ENCODE data around the gene TRPM3. TPM values are rescaled to one million over a fixed set of nuclear protein-coding genes. Genes with fewer than 3 reads are reported as not detected.

The TRPM3 gene
- total RNA-seq, 4 donors from 2014 or later: 5.2 to 8.1 (median 7.3) TPM

DNA sequence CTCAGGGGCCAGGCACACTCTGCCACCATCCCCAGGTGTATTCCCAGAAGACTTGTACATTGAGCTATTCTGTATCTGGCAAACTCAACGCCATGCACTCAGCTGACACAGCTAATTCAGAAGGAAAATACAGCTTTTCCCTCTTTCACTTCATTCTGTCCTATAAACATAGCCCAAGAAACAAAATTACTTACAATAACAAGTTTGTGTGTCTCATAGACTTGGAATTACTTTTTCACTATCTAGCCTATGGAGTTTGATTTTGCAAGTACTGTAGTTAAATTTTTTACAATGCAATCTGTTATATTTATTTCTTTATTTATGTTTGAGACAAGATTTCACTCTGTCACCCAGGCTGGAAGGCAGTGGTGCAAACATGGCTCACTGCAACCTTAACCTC is 581.9 kb downstream of the TRPM3 start:
- no peak overlapping the region for H3K27ac ChIP-seq
- peaks cover 0 to 11% (median 0%) of the 10 kb centered on the region in 3 donors for H3K36me3 ChIP-seq
- no peaks in the 10 kb centered on the region for H3K4me1 ChIP-seq
- no peaks in the 10 kb centered on the region for H3K27me3 ChIP-seq
- H3K4me3 ChIP-seq: no peak overlapping the region
- H3K9me3 ChIP-seq: no peaks in the 10 kb centered on the region
- 50 to 59% methylated on average over 1 of the region's 1 CpG for WGBS, 2 donors
- no peak for DNase-seq (ENCODE audit: low spot score in 2 of 2)
- TF ChIP-seq, protein P1, sequence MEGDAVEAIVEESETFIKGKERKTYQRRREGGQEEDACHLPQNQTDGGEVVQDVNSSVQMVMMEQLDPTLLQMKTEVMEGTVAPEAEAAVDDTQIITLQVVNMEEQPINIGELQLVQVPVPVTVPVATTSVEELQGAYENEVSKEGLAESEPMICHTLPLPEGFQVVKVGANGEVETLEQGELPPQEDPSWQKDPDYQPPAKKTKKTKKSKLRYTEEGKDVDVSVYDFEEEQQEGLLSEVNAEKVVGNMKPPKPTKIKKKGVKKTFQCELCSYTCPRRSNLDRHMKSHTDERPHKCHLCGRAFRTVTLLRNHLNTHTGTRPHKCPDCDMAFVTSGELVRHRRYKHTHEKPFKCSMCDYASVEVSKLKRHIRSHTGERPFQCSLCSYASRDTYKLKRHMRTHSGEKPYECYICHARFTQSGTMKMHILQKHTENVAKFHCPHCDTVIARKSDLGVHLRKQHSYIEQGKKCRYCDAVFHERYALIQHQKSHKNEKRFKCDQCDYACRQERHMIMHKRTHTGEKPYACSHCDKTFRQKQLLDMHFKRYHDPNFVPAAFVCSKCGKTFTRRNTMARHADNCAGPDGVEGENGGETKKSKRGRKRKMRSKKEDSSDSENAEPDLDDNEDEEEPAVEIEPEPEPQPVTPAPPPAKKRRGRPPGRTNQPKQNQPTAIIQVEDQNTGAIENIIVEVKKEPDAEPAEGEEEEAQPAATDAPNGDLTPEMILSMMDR (IDR thresholded peaks at IDR 0.05): no peak
- TF ChIP-seq EP300 (IDR thresholded peaks at IDR 0.05) (no peak), POLR2A (IDR thresholded peaks at IDR 0.05) (no peak)

DNA sequence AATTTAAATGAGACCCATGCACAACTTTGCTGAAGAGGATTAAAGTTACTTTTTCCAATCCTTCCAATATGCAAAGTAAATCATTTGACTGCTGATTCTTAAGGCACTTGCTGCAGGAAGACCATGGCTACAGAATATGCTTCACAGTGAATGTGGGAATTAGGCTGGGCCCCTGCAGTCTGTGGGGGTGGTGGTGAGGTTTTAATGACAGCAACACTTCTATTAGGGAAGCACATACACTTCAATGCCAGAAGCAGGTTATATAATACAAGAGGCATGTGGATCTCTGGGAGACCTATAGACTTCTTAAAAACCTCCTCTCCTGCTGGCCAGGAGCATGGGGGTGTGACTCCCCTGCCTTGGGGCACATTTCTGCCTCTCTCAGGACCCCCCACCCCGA is 582.4 kb downstream of the TRPM3 start:
- no peak for TF ChIP-seq EP300 (IDR thresholded peaks at IDR 0.05)
- TF ChIP-seq, protein P1 (IDR thresholded peaks at IDR 0.05): no peak
- no peak for TF ChIP-seq POLR2A (IDR thresholded peaks at IDR 0.05)
- Histone ChIP-seq H3K36me3 (peaks cover 0 to 11% (median 0%) of the 10 kb centered on the region in 3 donors), H3K9me3 (no peaks in the 10 kb centered on the region), H3K4me1 (no peaks in the 10 kb centered on the region), H3K4me3 (no peak overlapping the region), H3K27me3 (no peaks in the 10 kb centered on the region), H3K27ac (no peak overlapping the region)
- WGBS, 2 donors: 80 to 96% methylated on average over 1 of the region's 1 CpG
- no peak for DNase-seq (ENCODE audit: low spot score in 2 of 2)

DNA sequence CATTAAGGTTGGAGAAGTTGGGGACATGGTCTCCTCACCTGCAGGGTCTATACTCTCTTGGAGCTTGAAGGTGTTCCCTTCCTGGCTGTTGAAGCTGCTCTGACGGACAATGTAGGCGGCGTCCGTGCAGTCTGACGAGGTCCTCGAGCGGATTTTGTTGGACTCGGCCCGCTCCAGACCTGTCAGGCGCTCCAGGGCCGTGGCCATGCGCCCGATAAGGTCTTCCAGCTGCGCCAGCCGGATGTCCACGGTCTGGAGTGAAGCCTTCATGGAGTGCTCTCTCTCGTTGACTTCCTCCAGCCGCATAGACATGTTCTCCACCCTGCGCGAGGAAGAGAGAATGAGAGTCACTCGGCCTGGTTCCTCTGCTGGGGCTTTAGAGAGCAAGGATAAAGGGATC is 584.3 kb downstream of the TRPM3 start:
- H3K27me3 ChIP-seq: no peaks in the 10 kb centered on the region
- H3K9me3 ChIP-seq: no peaks in the 10 kb centered on the region
- H3K36me3 ChIP-seq: peaks cover 0 to 11% (median 0%) of the 10 kb centered on the region in 3 donors
- no peak for TF ChIP-seq EP300 (IDR thresholded peaks at IDR 0.05)
- TF ChIP-seq, protein P1 (IDR thresholded peaks at IDR 0.05): no peak
- no peak for TF ChIP-seq POLR2A (IDR thresholded peaks at IDR 0.05)
- 93 to 99% methylated on average over 21 of the region's 21 CpGs for WGBS, 2 donors
- H3K4me1 ChIP-seq: no peaks in the 10 kb centered on the region
- no peak overlapping the region for H3K4me3 ChIP-seq
- H3K27ac ChIP-seq: no peak overlapping the region
- no peak for DNase-seq (ENCODE audit: low spot score in 2 of 2)

GRCh38 chr9:70535546-70536323 is 585.7 kb downstream of the TRPM3 start:
- Histone ChIP-seq H3K4me1 (no peaks in the 10 kb centered on the region), H3K4me3 (no peak overlapping the region), H3K27ac (no peak overlapping the region), H3K27me3 (no peaks in the 10 kb centered on the region), H3K36me3 (peaks cover 0 to 11% (median 0%) of the 10 kb centered on the region in 3 donors), H3K9me3 (no peaks in the 10 kb centered on the region)
- no peak for TF ChIP-seq POLR2A (IDR thresholded peaks at IDR 0.05)
- TF ChIP-seq, protein P1 (IDR thresholded peaks at IDR 0.05): no peak
- TF ChIP-seq EP300 (IDR thresholded peaks at IDR 0.05): no peak
- WGBS, 2 donors: 95 to 98% methylated on average over 16 of the region's 16 CpGs
- no peak for DNase-seq (ENCODE audit: low spot score in 2 of 2)

GRCh38 chr9:70534471-70534870 is 587.0 kb downstream of the TRPM3 start:
- Histone ChIP-seq H3K4me3 (no peak overlapping the region), H3K36me3 (peaks cover 0 to 11% (median 0%) of the 10 kb centered on the region in 3 donors), H3K4me1 (no peaks in the 10 kb centered on the region), H3K9me3 (no peaks in the 10 kb centered on the region), H3K27ac (no peak overlapping the region), H3K27me3 (no peaks in the 10 kb centered on the region)
- no peak for TF ChIP-seq POLR2A (IDR thresholded peaks at IDR 0.05)
- TF ChIP-seq, protein P1 (IDR thresholded peaks at IDR 0.05): no peak
- no peak for TF ChIP-seq EP300 (IDR thresholded peaks at IDR 0.05)
- DNase-seq (ENCODE audit: low spot score in 2 of 2): no peak
